ENCODE measurements around the gene TSPY10. TPM values are rescaled to one million over a fixed set of nuclear protein-coding genes. Genes with fewer than 3 reads are reported as not detected.
"Not testable (repeated sequence)": the region's sequence is repeated elsewhere in the genome, so short reads cannot be mapped to it uniquely, and the experiment has no call there.

Gene TSPY10, protein sequence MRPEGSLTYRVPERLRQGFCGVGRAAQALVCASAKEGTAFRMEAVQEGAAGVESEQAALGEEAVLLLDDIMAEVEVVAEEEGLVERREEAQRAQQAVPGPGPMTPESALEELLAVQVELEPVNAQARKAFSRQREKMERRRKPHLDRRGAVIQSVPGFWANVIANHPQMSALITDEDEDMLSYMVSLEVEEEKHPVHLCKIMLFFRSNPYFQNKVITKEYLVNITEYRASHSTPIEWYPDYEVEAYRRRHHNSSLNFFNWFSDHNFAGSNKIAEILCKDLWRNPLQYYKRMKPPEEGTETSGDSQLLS
- not detected in 2 replicates for total RNA-seq

- not testable (repeated sequence) for H3K36me3 ChIP-seq (ENCODE audit: control insufficient read depth, insufficient read depth, low read length); H3K27me3 ChIP-seq (ENCODE audit: control insufficient read depth, insufficient read depth, low read length); H3K4me3 ChIP-seq (ENCODE audit: low read depth, low read length); DNase-seq (ENCODE audit: low read depth)
These were observed at the start of gene TSPY10 for GRCh38 chrY:9527580-9527979. Gene TSPY10, plus strand, starts transcription at chrY:9527880. Its CDS starts 46 bp downstream, at chrY:9527926.

GRCh38 chrY:9486967-9487366 is 40.7 kb upstream of the TSPY10 start, which contains the start of gene TSPY9:
Gene TSPY9, plus strand, starts transcription at chrY:9487267. Its CDS starts 46 bp downstream, at chrY:9487313.
- not testable (repeated sequence) for H3K4me3 ChIP-seq (ENCODE audit: low read depth, low read length); H3K36me3 ChIP-seq (ENCODE audit: control insufficient read depth, insufficient read depth, low read length); H3K27me3 ChIP-seq (ENCODE audit: control insufficient read depth, insufficient read depth, low read length); DNase-seq (ENCODE audit: low read depth)

- not testable (repeated sequence) for H3K27me3 ChIP-seq (ENCODE audit: control insufficient read depth, insufficient read depth, low read length); DNase-seq (ENCODE audit: low read depth); H3K4me3 ChIP-seq (ENCODE audit: low read depth, low read length); H3K36me3 ChIP-seq (ENCODE audit: control insufficient read depth, insufficient read depth, low read length)
These were observed 23.3 kb upstream of the TSPY10 start for GRCh38 chrY:9504396-9504795.

DNA sequence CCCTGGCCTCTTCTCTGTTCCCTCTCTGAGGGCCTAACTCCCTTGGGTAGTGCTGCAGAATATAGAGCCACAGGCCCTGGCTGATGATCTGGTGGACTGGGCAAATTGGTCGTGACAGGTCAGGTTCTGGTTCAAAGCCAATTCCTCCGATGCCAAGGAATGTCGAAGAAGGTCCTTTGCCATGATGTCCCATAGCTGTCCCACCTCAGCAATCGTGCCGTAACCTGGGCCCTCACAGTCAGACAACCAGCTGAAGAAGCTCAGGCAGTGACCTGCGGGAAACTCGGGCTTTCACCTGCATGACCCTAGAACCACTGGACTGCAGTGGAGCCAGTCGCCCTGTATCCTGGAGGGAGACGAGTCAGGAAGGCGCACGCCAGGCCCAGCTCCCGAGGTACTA is 11.4 kb upstream of the TSPY10 start:
- not testable (repeated sequence) for H3K36me3 ChIP-seq (ENCODE audit: control insufficient read depth, insufficient read depth, low read length); H3K27me3 ChIP-seq (ENCODE audit: control insufficient read depth, insufficient read depth, low read length); DNase-seq (ENCODE audit: low read depth); H3K4me3 ChIP-seq (ENCODE audit: low read depth, low read length)

Other genes with a start within 250 kb of the TSPY10 start
- gene TSPY4, start 190.4 kb upstream of the TSPY10 start, total RNA-seq, result not detected in 2 replicates
- not detected in 2 replicates for gene TSPY8, start 170.1 kb upstream of the TSPY10 start, total RNA-seq
- gene TSPY3, start 129.5 kb upstream of the TSPY10 start, total RNA-seq, result not detected in 2 replicates
- gene TSPY1, start 60.9 kb upstream of the TSPY10 start, total RNA-seq, result not detected in 2 replicates
- gene TSPY9, start 40.6 kb upstream of the TSPY10 start, total RNA-seq, result not detected in 2 replicates

Data from kidney epithelial cell (primary cell).